K562 (cell line): Measurements from ENCODE around the gene MINK1. TPM values are rescaled to one million over a fixed set of nuclear protein-coding genes. Genes with fewer than 3 reads are reported as not detected.
A peak's percentile ranks its signal among the peaks of the same experiment; 100 is the strongest.

Source experiments
- ATAC-seq: fragments of 200-7000 bp; cut with Tn5 transposase; 3 replicates; pipeline ENCODE4 v1.9.1; 2020; ENCODE audit warnings: moderate library complexity
- BruUV-seq: library from RNA; stranded (reverse); fragments of 400-500 nt; replicated peaks from 2 replicates; lab custom pipeline; 2021; lab: Mats Ljungman, UMichigan
- CTCF ChIA-PET: fragments of 300-600 bp; formaldehyde crosslinking; extraction: SDS; loops from one replicate; lab custom pipeline; 2021; ENCODE audit warnings: low intra/inter-chr PET ratio; lab: Yijun Ruan, JAX
- POLR2A ChIA-PET: fragments of 300-600, 350-650 bp; sonication (Branson Sonifier 250); formaldehyde crosslinking; extraction: SDS; loops from one replicate; lab custom pipeline; 2021; ENCODE audit warnings: antibody characterized with exemption, inconsistent platforms; lab: Yijun Ruan, JAX
- DNase-seq, 4 experiments: peaks; one replicate each; pipeline versions ENCODE4 v3.0.0 to v3.0.0-alpha.2; 2011 to 2018; ENCODE audit warnings: low spot score in 3 of 4, mixed read lengths in 3 of 4; ENCODE audit errors: extremely low read depth in 1 of 4
- FAIRE-seq: peaks from 2 replicates; lab custom pipeline; 2011; peaks lifted over from hg19 to GRCh38; lab: Jason Lieb, UNC
- H2AFZ ChIP-seq: 2 replicates; pipeline ENCODE4 v1.6.0; 2011; ENCODE audit warnings: low read depth, low read length, control low read depth, inconsistent platforms
- H3K27ac ChIP-seq: fragments of 200-600 bp; 3 replicates; pipeline ENCODE4 v1.8.0; 2011; ENCODE audit warnings: low read depth, mild to moderate bottlenecking, control low read depth, inconsistent platforms, low read length, moderate library complexity, mixed read lengths; ENCODE audit errors: extremely low read depth
- H3K27me3 ChIP-seq, 2 experiments: fragments of 300-600 bp in 1 of 2; 2 replicates in 1 of 2; 3 replicates in 1 of 2; pipeline versions ENCODE4 v1.6.0 to v1.8.0; 2011; ENCODE audit warnings: inconsistent platforms in 2 of 2, low read length in 2 of 2, mild to moderate bottlenecking in 1 of 2, mixed read lengths in 1 of 2, moderate library complexity in 1 of 2; ENCODE audit not compliant: control insufficient read depth in 2 of 2, insufficient read depth in 2 of 2
- H3K36me3 ChIP-seq: fragments of 300-600 bp; 3 replicates; pipeline ENCODE4 v1.8.0; 2011; ENCODE audit warnings: mild to moderate bottlenecking, low read length, inconsistent platforms; ENCODE audit not compliant: control insufficient read depth, insufficient read depth
- H3K4me1 ChIP-seq, 2 experiments: fragments of 200-600 bp in 1 of 2; replicated peaks in 1 of 2; 2 replicates in 1 of 2; 3 replicates in 1 of 2; pipeline versions ENCODE4 v1.5.1 to v1.8.0; 2011; ENCODE audit warnings: inconsistent platforms in 2 of 2, low read length in 2 of 2, mild to moderate bottlenecking in 1 of 2, mixed read lengths in 1 of 2, moderate library complexity in 1 of 2; ENCODE audit not compliant: control insufficient read depth in 2 of 2, insufficient read depth in 2 of 2
- H3K4me2 ChIP-seq: 2 replicates; pipeline ENCODE4 v1.6.1; 2011; ENCODE audit warnings: low read length, control low read depth, inconsistent platforms, mixed read lengths; ENCODE audit not compliant: insufficient read depth
- H3K4me3 ChIP-seq: fragments of 200-600 bp; sonication (generic), shearing (Covaris generic); 2 replicates; pipeline ENCODE4 v1.5.1; 2016; ENCODE audit warnings: control low read depth, inconsistent platforms
- H3K79me2 ChIP-seq: fragments of 200-600 bp; 3 replicates; pipeline ENCODE4 v1.8.0; 2011; ENCODE audit warnings: low read length, inconsistent platforms; ENCODE audit not compliant: control insufficient read depth, insufficient read depth
- H3K9ac ChIP-seq, 2 experiments: 2 replicates each; pipeline versions ENCODE4 v1.6.0 to v1.6.1; 2011; ENCODE audit warnings: low read depth in 2 of 2, low read length in 2 of 2, control low read depth in 1 of 2, inconsistent platforms in 1 of 2, mild to moderate bottlenecking in 1 of 2, mixed read lengths in 1 of 2; ENCODE audit not compliant: insufficient read depth in 1 of 2
- H3K9me1 ChIP-seq: one replicate; pipeline ENCODE4 v1.6.0; 2011; ENCODE audit warnings: inconsistent platforms, mild to moderate bottlenecking, low read length, moderate library complexity; ENCODE audit not compliant: control insufficient read depth, insufficient read depth
- H3K9me3 ChIP-seq: replicated peaks from 2 replicates; pipeline ENCODE4 v1.5.1; 2011; ENCODE audit warnings: low read depth, low read length, inconsistent platforms; ENCODE audit not compliant: control insufficient read depth, insufficient read depth
- H4K20me1 ChIP-seq: replicated peaks from 2 replicates; pipeline ENCODE4 v1.6.1; 2011; ENCODE audit warnings: low read length, inconsistent platforms, mixed read lengths; ENCODE audit not compliant: control insufficient read depth, insufficient read depth
- POLR2G ChIP-seq: fragments of 200-400 bp; formaldehyde crosslinking; IDR thresholded peaks from 2 replicates; pipeline ENCODE4 v1.6.1; 2017; ENCODE audit warnings: low read depth, mild to moderate bottlenecking, antibody characterized with exemption, low read length, moderate library complexity
- RB1 ChIP-seq: fragments of 450-650 bp; IDR thresholded peaks from 2 replicates; pipeline ENCODE4 v1.6.1; 2017; ENCODE audit warnings: low read depth, mild to moderate bottlenecking
- RBM22 ChIP-seq: fragments of 200-400 bp; formaldehyde crosslinking; IDR thresholded peaks from 2 replicates; pipeline ENCODE4 v1.6.1; 2018; ENCODE audit warnings: low read length, low read depth; ENCODE audit not compliant: poor library complexity, severe bottlenecking
- SMARCB1 ChIP-seq: IDR thresholded peaks from 2 replicates; pipeline ENCODE4 v1.6.1; 2011; ENCODE audit warnings: improper control_type of control experiment, low read depth; ENCODE audit not compliant: insufficient read length
- WGBS: fragments of 100-300 bp; shearing (Covaris generic); methylation state at CpG from one replicate; pipeline ENCODE4 v1.1.6; 2016; ENCODE audit warnings: low coverage, mixed read lengths; ENCODE audit not compliant: insufficient coverage; ENCODE audit errors: missing lambda C conversion rate; 5-methylcytosine and 5-hydroxymethylcytosine counted together
- in situ Hi-C: fragments of 300-500 bp; cut with MboI; formaldehyde crosslinking; loops from 4 replicates; pipeline ENCODE4 v1.15.0; 2018; ENCODE audit warnings: inconsistent platforms, mixed read lengths
- intact Hi-C: fragments of 100-400 bp; cut with micrococcal nuclease; formaldehyde crosslinking; loops from 2 replicates; pipeline ENCODE4 v1.14.2; 2022
- polyA plus RNA-seq, 8 experiments: library from polyadenylated mRNA; depleted of rRNA in 4 of 8; stranded (reverse) in 5 of 8; unstranded in 3 of 8; fragments of >200 nt; fragmentation: Nextera tagmentation in 2 of 8; fragmentation: Illumina TruSeq in 1 of 8; extraction: Ambion mirVana in 2 of 8; extraction: Trizol in 1 of 8; gene quantifications; 2 replicates each; pipeline versions ENCODE4 v1.2.1 to v1.2.3, GENCODE V29; 2011 to 2014; ENCODE audit warnings: inconsistent platforms in 1 of 8, missing spikeins in 1 of 8
- total RNA-seq, 7 experiments: library from RNA; depleted of rRNA in 6 of 7; stranded (reverse); fragments of >200 nt in 6 of 7; fragmentation: Illumina TruSeq in 2 of 7; extraction: Trizol in 2 of 7; gene quantifications; 2 replicates each; pipeline versions ENCODE4 v1.2.1 to v1.2.3, GENCODE V29; 2011 to 2021; ENCODE audit warnings: low replicate concordance in 1 of 7

Gene MINK1
- total and polyA plus RNA-seq, 9 of the 15 experiments (the other 6 are each of a cell fraction or from before 2014, with no cell fraction given): 0.11 to 54.2 (median 14.9) TPM

GRCh38 chr17:4891411-4892410, 58.6 kb downstream of the MINK1 start:
- Histone ChIP-seq H3K27me3 (no peaks in the 10 kb centered on the region), H3K9ac (no peak overlapping the region), H2AFZ (no peak overlapping the region), H3K4me1 (peaks cover 0 to 14% of the 10 kb centered on the region in 2 experiments; a peak in 2 of 5 replicates), H3K9me1 (no peaks in the 10 kb centered on the region), H4K20me1 (0 out of 2 replicates have a peak, but pooled peaks cover 3% of the 10 kb centered on the region), H3K36me3 (peaks cover 83% of the 10 kb centered on the region; the same call in 2 of the 3 replicates), H3K79me2 (no peaks in the 10 kb centered on the region), H3K4me3 (no peak overlapping the region), H3K9me3 (no peaks in the 10 kb centered on the region), H3K27ac (no peak overlapping the region), H3K4me2 (no peak overlapping the region)
- POLR2A ChIA-PET: interaction anchor here (0.7 to 1.0 kb wide), 2 partner anchors 30 to 170 kb away, joined by 3 read pairs; no protein-coding TSS in a partner anchor
- FAIRE-seq: no peak
- TF ChIP-seq POLR2G (peak; percentile 42), SMARCB1 (no peak), RBM22 (peak; percentile 30), RB1 (no peak)
- WGBS: 93% methylated on average over 7 of the region's 42 CpGs
- BruUV-seq: no TSS peak
- CTCF ChIA-PET: no interaction called here
- in situ Hi-C loops (no loop called here), intact Hi-C loops (no loop called here)
- DNase-seq: no peak
- no peak for ATAC-seq
